Measurements from ENCODE around the gene AKAP8.

AKAP8 gene

GRCh38 chr19:15374796-15375440 lies 4.7 kb downstream of the AKAP8 start:
- Histone ChIP-seq H3K79me2 (ENCODE audit: insufficient read depth, low read length) (peaks cover 68% of the 10 kb centered on the region), H4K20me1 (ENCODE audit: insufficient read depth, low read length, poor library complexity, severe bottlenecking) (peaks cover 56% of the 10 kb centered on the region), H3F3A (ENCODE audit: low read depth) (no peaks in the 10 kb centered on the region; the same call in 1 of the 2 replicates), H3K4me2 (ENCODE audit: low read depth, low read length, poor library complexity, severe bottlenecking) (no peak overlapping the region), H3K36me3 (ENCODE audit: insufficient read depth, low read length) (peaks cover 41% of the 10 kb centered on the region; the same call in 1 of the 2 replicates), H3K27me3 (ENCODE audit: insufficient read depth, low read length, poor library complexity, severe bottlenecking) (peaks cover 8% of the 10 kb centered on the region), H2AFZ (ENCODE audit: low read length) (no peak overlapping the region), H3K9me2 (replicated peaks; ENCODE audit: low read depth, low read length) (no peaks in the 10 kb centered on the region), H3K9ac (ENCODE audit: low read depth, low read length, poor library complexity, severe bottlenecking) (no peak overlapping the region), H3K4me1 (ENCODE audit: insufficient read depth, low read length, poor library complexity, severe bottlenecking) (peaks cover 18% of the 10 kb centered on the region), H3K4me3 (ENCODE audit: low read length, poor library complexity, severe bottlenecking) (no peak overlapping the region), H3K9me3 (ENCODE audit: insufficient read depth, low read depth, low read length) (no peaks in the 10 kb centered on the region)
- TF ChIP-seq CTCF (conservative IDR thresholded peaks at IDR 0.05; ENCODE audit: low read length) (no peak), EZH2phosphoT487 (IDR thresholded peaks at IDR 0.05; ENCODE audit: borderline replicate concordance) (no peak)

DNA sequence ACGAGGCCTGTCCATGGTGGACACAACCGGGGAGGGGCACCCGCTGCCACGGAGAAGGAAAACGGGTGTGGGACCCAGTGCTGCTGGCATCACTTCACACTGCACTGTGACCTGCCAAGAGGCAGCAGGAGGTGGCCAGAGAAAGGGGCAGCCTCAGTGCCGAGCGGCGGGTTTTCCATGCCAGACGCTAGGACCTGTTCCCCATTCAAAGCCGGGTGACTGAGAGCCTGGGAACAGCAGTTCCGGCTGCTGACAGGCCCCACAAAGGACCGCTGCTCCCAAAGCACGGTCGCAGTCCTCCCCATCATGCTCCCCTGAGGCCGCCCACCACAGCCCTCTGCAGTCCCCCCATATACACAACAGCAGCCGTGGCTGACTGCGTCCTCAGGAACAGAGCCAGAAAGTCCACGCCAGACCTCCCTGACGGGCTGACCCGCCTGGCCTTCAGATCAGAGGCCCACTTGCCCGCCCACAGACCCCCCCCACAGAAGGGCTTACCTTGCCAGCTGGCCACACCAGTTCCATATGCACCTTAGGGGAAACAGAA lies 5.4 kb downstream of the AKAP8 start:
- Histone ChIP-seq H3K4me2 (ENCODE audit: low read depth, low read length, poor library complexity, severe bottlenecking) (no peak overlapping the region), H3K9me3 (ENCODE audit: insufficient read depth, low read depth, low read length) (no peaks in the 10 kb centered on the region), H3K9ac (ENCODE audit: low read depth, low read length, poor library complexity, severe bottlenecking) (no peak overlapping the region), H3K79me2 (ENCODE audit: insufficient read depth, low read length) (peaks cover 67% of the 10 kb centered on the region), H3K9me2 (replicated peaks; ENCODE audit: low read depth, low read length) (no peaks in the 10 kb centered on the region), H3F3A (ENCODE audit: low read depth) (no peaks in the 10 kb centered on the region; the same call in 1 of the 2 replicates), H3K4me3 (ENCODE audit: low read length, poor library complexity, severe bottlenecking) (no peak overlapping the region), H3K4me1 (ENCODE audit: insufficient read depth, low read length, poor library complexity, severe bottlenecking) (peaks cover 18% of the 10 kb centered on the region), H4K20me1 (ENCODE audit: insufficient read depth, low read length, poor library complexity, severe bottlenecking) (peaks cover 56% of the 10 kb centered on the region), H3K36me3 (ENCODE audit: insufficient read depth, low read length) (peaks cover 48% of the 10 kb centered on the region; the same call in 1 of the 2 replicates), H2AFZ (ENCODE audit: low read length) (no peak overlapping the region), H3K27me3 (ENCODE audit: insufficient read depth, low read length, poor library complexity, severe bottlenecking) (peaks cover 6% of the 10 kb centered on the region)
- TF ChIP-seq EZH2phosphoT487 (IDR thresholded peaks at IDR 0.05; ENCODE audit: borderline replicate concordance): no peak
- TF ChIP-seq CTCF (conservative IDR thresholded peaks at IDR 0.05; ENCODE audit: low read length): no peak

DNA sequence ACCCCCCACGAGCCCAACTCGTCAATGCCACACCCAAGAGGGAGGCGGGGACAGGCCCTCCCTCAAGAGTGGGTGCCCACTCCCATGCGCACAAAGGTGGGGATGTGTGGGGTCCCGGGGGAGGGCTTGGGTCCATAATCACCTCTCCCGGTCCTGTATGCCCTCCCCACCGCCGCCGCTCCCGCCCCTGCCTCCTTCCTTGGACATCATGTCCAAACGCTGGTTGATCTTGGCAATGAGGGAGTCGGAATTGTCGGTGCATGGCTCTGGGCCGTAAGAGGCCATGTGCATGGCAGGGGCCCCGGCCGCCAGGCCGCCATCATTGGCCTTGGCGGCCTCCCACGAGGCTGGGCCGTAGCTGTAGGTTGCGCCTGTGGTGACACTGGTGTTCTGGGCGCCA lies 5.9 kb downstream of the AKAP8 start:
- H3K4me1 ChIP-seq (ENCODE audit: insufficient read depth, low read length, poor library complexity, severe bottlenecking): peaks cover 18% of the 10 kb centered on the region
- H3K4me2 ChIP-seq (ENCODE audit: low read depth, low read length, poor library complexity, severe bottlenecking): no peak overlapping the region
- H3K4me3 ChIP-seq (ENCODE audit: low read length, poor library complexity, severe bottlenecking): no peak overlapping the region
- H3K79me2 ChIP-seq (ENCODE audit: insufficient read depth, low read length): peaks cover 62% of the 10 kb centered on the region
- peaks cover under 1% of the 10 kb centered on the region for H3K27me3 ChIP-seq (ENCODE audit: insufficient read depth, low read length, poor library complexity, severe bottlenecking)
- H4K20me1 ChIP-seq (ENCODE audit: insufficient read depth, low read length, poor library complexity, severe bottlenecking): peaks cover 53% of the 10 kb centered on the region
- no peak for TF ChIP-seq EZH2phosphoT487 (IDR thresholded peaks at IDR 0.05; ENCODE audit: borderline replicate concordance)
- TF ChIP-seq CTCF (conservative IDR thresholded peaks at IDR 0.05; ENCODE audit: low read length): no peak
- H3K9me2 ChIP-seq (replicated peaks; ENCODE audit: low read depth, low read length): no peaks in the 10 kb centered on the region
- peaks cover 53% of the 10 kb centered on the region; the same call in 1 of the 2 replicates for H3K36me3 ChIP-seq (ENCODE audit: insufficient read depth, low read length)
- no peaks in the 10 kb centered on the region; the same call in 1 of the 2 replicates for H3F3A ChIP-seq (ENCODE audit: low read depth)
- H2AFZ ChIP-seq (ENCODE audit: low read length): no peak overlapping the region
- no peak overlapping the region for H3K9ac ChIP-seq (ENCODE audit: low read depth, low read length, poor library complexity, severe bottlenecking)
- H3K9me3 ChIP-seq (ENCODE audit: insufficient read depth, low read depth, low read length): no peaks in the 10 kb centered on the region

Measured in Loucy (cell line).